A673 (cell line): ENCODE results near the gene TMTC3.

Experiments used
- EZH2 ChIP-seq: fragments of 200-600 bp; sonication (generic); IDR thresholded peaks from 2 replicates; pipeline ENCODE4 v1.6.1; 2017; ENCODE audit warnings: borderline replicate concordance, low read depth, mild to moderate bottlenecking, mixed read lengths, antibody characterized with exemption, low read length; ENCODE audit not compliant: poor library complexity, severe bottlenecking
- TF ChIP-seq, protein P1 (sequence below): fragments of 300-800, 200-600 bp; sonication (generic); conservative IDR thresholded peaks from 2 replicates; pipeline ENCODE4 v1.5.1; 2017; ENCODE audit warnings: low read depth, mild to moderate bottlenecking, antibody characterized with exemption, low read length, moderate library complexity, mixed read lengths

DNA sequence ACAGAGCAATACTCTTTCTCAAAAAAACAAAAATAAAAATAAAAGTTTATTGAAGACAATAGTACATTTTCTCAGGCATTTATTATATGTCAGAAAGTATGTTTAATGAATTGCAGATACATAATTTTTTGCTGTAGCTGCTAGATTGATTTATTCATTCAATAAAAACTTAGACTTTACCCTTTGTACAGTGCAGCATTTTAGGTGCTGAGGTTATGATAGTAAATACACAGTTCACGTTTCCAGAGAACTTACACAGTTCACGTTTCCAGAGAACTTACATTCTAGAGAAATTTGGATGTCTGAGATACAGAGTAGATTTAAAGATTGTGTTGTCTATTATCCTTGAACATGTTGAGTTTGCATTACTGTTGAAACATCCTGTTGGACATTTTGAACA, 25.3 kb downstream of the TMTC3 start:
- TF ChIP-seq, protein P1, sequence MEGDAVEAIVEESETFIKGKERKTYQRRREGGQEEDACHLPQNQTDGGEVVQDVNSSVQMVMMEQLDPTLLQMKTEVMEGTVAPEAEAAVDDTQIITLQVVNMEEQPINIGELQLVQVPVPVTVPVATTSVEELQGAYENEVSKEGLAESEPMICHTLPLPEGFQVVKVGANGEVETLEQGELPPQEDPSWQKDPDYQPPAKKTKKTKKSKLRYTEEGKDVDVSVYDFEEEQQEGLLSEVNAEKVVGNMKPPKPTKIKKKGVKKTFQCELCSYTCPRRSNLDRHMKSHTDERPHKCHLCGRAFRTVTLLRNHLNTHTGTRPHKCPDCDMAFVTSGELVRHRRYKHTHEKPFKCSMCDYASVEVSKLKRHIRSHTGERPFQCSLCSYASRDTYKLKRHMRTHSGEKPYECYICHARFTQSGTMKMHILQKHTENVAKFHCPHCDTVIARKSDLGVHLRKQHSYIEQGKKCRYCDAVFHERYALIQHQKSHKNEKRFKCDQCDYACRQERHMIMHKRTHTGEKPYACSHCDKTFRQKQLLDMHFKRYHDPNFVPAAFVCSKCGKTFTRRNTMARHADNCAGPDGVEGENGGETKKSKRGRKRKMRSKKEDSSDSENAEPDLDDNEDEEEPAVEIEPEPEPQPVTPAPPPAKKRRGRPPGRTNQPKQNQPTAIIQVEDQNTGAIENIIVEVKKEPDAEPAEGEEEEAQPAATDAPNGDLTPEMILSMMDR: no peak
- TF ChIP-seq EZH2: no peak
